ENCODE measurements around the gene PFDN2. TPM values are rescaled to one million over a fixed set of nuclear protein-coding genes. Genes with fewer than 3 reads are reported as not detected.
"Not testable (repeated sequence)": the region's sequence is repeated elsewhere in the genome, so short reads cannot be mapped to it uniquely, and the experiment has no call there.

Gene PFDN2
- total and polyA plus RNA-seq, 8 donors, result 42.5 to 57.0 (median 51.8) TPM

DNA sequence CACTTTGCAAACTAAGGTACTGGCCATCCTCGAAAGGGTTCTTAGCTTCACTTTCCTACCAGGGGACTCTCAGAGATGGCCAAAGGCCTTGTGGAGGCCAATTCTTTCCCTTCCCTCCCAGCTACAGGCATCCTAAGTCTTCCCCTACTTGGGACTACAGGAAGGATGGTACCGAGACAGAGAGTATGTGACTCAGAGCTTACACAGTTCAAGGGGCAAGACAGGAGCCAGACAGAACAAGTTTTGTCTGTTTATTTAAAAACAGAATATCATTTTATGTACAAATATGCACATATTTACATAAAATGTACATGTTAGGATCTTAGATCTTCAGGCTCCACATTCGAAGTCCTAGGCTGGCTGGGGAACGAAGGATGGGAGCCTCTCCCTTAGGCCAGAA lies 47.1 kb downstream of the PFDN2 start:
- H3K4me3 ChIP-seq, result no peak overlapping the region
- intact Hi-C loops (cut with DNase I), result no loop called here
- TF ChIP-seq, protein P1, sequence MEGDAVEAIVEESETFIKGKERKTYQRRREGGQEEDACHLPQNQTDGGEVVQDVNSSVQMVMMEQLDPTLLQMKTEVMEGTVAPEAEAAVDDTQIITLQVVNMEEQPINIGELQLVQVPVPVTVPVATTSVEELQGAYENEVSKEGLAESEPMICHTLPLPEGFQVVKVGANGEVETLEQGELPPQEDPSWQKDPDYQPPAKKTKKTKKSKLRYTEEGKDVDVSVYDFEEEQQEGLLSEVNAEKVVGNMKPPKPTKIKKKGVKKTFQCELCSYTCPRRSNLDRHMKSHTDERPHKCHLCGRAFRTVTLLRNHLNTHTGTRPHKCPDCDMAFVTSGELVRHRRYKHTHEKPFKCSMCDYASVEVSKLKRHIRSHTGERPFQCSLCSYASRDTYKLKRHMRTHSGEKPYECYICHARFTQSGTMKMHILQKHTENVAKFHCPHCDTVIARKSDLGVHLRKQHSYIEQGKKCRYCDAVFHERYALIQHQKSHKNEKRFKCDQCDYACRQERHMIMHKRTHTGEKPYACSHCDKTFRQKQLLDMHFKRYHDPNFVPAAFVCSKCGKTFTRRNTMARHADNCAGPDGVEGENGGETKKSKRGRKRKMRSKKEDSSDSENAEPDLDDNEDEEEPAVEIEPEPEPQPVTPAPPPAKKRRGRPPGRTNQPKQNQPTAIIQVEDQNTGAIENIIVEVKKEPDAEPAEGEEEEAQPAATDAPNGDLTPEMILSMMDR (IDR thresholded peaks at IDR 0.05), result no peak
- no peak for DNase-seq
- no peaks in the 10 kb centered on the region for H3K27me3 ChIP-seq
- H3K9me3 ChIP-seq, result no peaks in the 10 kb centered on the region
- no peaks in the 10 kb centered on the region for H3K36me3 ChIP-seq
- peak overlapping the region in 1 of 2 donors; percentile 98 for H3K27ac ChIP-seq
- ATAC-seq, result no peak
- peaks cover 0 to 45% of the 10 kb centered on the region in 2 donors for H3K4me1 ChIP-seq

DNA sequence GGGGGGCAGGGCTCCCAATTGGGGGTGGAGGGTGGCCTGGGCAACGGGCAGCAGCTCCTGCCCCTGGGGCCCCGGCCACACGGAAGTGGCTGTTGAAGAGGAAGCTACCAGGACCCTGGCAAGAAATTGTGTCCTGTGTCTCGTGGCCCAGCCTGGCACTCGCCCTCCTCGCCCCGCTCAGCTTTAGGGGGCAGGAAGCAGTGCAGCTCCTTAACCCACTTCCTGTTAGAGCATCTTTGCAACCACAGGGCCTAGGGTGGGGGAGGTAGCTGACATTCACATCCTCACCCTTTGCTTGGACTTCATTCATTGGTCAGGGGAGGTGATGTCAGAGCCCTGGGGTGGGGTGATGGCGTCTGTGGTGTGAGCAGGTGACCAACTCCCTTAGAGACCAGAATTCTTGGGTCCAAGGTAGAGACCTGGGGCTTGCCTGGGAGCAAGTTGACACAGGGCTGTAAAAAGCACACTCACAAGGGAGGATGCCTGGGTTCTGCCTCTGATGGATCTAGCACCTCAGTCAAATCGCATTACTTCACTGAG lies 48.0 kb downstream of the PFDN2 start, which contains the start of gene ARHGAP30:
Gene ARHGAP30, minus strand, starts transcription at position 161 of the 540 bp plus-strand sequence. CDS start 267 bp downstream, outside the sequence.
- intact Hi-C loops (cut with DNase I), result no loop called here
- Histone ChIP-seq H3K27me3 (no peaks in the 10 kb centered on the region), H3K9me3 (no peaks in the 10 kb centered on the region), H3K36me3 (no peaks in the 10 kb centered on the region), H3K4me3 (peak within 1 kb of the TSS; percentile 21 to 64), H3K27ac (peak within 1 kb of the TSS; percentile 81 to 98), H3K4me1 (peaks cover 0 to 55% of the 10 kb centered on the region in 2 donors)
- ATAC-seq (peak; percentile 70), DNase-seq (peak in 2 of 4 donors; percentile 86 to 95)
- TF ChIP-seq, protein P1 (IDR thresholded peaks at IDR 0.05), result no peak

DNA sequence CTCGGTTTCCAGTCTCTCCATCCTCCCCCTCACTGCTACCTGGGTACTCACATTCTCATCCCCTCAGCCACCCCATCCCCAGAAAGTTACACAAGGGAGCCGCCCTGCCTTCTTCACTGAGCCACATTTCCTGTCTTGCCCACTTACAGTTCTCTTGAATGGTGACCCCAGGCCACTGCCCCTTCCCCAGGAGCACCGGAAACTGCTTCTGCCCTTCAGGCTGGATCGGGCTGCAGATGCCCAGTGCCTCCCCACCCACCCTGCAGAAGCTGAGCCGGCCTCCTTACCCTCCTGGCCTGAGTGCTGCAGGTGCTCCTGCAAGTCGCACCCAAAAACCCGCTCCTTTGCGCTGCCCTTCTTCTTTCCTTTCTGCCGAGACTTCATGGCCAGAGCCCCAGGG lies 48.6 kb downstream of the PFDN2 start:
- intact Hi-C loops (cut with DNase I), result no loop called here
- Histone ChIP-seq H3K9me3 (no peaks in the 10 kb centered on the region), H3K27ac (peak overlapping the region; percentile 81 to 98), H3K4me3 (peak overlapping the region; percentile 21 to 64), H3K4me1 (peaks cover 0 to 55% of the 10 kb centered on the region in 2 donors), H3K36me3 (no peaks in the 10 kb centered on the region), H3K27me3 (no peaks in the 10 kb centered on the region)
- DNase-seq (no peak), ATAC-seq (no peak)
- TF ChIP-seq, protein P1 (IDR thresholded peaks at IDR 0.05), result no peak

DNA sequence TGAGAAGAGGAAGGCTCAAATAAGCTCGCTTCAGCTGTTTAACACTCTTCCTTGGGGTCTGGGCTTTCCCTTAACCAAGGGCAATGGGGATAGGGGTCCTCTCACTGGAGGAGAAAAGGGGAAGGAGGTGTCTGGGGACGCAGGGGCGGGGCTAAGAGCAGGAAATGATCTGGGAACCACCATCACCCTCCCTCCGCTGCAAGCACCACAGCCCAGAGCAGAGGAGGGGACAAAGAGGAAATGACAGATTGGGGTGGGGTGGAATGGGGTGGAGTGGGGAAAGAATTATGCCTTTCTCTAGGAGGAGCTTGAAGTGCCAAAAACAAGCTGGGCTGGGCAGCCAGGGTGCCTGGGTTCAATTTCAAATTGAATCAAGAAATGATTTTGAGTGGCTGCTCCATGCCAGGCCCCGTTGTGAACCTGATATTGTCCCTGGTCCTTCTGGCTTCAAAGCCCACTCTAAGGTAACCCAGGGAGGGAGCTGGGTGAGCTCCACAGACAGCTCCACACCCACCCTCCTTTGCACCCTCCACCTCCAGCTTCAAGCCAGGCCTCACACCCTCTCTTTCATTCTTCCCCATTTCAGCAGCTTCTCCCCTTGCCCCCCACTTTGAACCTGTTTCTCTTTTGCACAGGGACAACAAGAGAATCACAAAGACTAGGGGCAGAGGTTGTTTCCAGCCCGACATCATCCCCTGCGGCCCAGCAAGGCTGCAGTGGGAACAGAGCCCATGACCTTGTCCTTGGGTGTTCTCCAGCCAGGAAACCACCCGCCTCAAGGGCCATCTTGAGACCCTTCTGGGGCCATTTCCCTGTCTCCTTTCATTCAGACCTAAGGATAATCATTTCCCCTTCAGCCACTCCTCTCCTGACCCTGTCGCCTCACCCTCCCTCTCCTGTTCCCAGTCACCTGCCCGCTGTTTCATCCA lies 49.3 kb downstream of the PFDN2 start:
- peak overlapping the region; percentile 81 to 98 for H3K27ac ChIP-seq
- peak overlapping the region; percentile 21 to 64 for H3K4me3 ChIP-seq
- H3K27me3 ChIP-seq, result no peaks in the 10 kb centered on the region
- H3K4me1 ChIP-seq, result peaks cover 0 to 55% of the 10 kb centered on the region in 2 donors
- ATAC-seq (peak; percentile 83), DNase-seq (peak in 2 of 4 donors; percentile 84 to 91)
- intact Hi-C loops (cut with DNase I), result no loop called here
- H3K9me3 ChIP-seq, result no peaks in the 10 kb centered on the region
- no peaks in the 10 kb centered on the region for H3K36me3 ChIP-seq
- TF ChIP-seq, protein P1 (IDR thresholded peaks at IDR 0.05), result no peak

DNA sequence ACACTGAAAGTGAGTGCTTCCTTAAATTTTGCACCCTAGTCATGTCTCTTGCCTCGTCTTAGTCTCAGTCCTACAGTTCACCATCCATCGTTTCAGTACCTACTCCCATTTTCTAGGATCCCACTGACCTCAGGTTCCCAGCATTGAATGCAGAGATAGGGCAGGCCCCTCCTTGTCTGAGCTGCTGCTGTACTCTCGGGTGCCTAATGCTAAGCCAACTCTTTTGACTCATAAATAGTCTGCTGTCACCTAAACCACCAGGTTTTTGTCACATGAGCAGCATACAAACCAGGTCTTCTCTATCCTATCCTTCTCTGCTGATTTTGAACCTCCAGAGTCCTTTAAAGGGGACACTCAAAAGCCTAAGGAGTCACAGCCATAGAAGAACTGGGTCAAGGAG lies 51.1 kb downstream of the PFDN2 start:
- Histone ChIP-seq H3K27me3 (no peaks in the 10 kb centered on the region), H3K36me3 (peaks cover 0 to 6% of the 10 kb centered on the region in 2 donors), H3K4me1 (peaks cover 0 to 58% of the 10 kb centered on the region in 2 donors), H3K9me3 (no peaks in the 10 kb centered on the region), H3K27ac (no peak overlapping the region), H3K4me3 (peak overlapping the region in 1 of 2 donors; percentile 64)
- no peak for ATAC-seq
- no peak for DNase-seq
- TF ChIP-seq, protein P1 (IDR thresholded peaks at IDR 0.05), result no peak
- intact Hi-C loops (cut with DNase I), result no loop called here

DNA sequence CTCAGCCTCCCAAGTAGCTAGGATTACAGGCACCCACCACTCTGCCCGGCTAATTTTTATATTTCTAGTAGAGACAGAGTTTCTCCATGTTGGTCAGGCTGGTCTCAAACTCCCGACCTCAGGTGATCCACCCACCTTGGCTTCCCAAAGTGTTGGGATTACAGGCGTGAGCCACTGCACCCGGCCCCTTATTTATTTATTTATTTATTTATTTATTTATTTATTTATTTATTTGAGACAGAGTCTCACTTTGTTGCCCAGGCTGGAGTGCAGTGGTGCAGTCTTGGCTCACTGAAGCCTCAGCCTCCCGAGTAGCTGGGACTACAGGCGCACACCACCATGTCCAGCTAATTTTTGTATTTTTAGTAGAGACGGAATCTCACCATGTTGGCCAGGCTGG lies 52.2 kb downstream of the PFDN2 start:
- DNase-seq; H3K27me3 ChIP-seq; H3K9me3 ChIP-seq; H3K4me3 ChIP-seq; ATAC-seq; H3K27ac ChIP-seq; intact Hi-C loops (cut with DNase I): not testable (repeated sequence)
- Histone ChIP-seq H3K4me1 (peaks cover 0 to 52% of the 10 kb centered on the region in 2 donors), H3K36me3 (peaks cover 0 to 12% of the 10 kb centered on the region in 2 donors)

DNA sequence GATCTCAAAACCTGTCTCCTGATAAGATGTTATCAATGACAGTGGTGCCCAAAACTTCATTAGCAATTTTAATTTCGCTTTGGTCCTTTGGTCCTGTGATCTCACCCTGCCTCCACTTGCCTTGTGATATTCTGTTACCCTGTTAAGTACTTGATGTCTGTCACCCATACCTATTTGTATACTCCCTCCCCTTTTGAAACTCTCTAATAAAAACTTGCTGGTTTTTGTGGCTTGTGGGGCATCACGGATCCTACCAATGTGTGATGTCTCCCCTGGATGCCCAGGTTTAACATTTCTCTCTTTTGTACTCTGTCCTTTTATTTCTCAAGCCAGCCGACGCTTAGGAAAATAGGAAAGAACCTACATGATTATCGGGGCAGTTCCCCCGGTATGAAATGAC lies 53.9 kb downstream of the PFDN2 start:
- intact Hi-C loops (cut with DNase I); H3K9me3 ChIP-seq; ATAC-seq; DNase-seq; H3K27me3 ChIP-seq; H3K27ac ChIP-seq; H3K4me3 ChIP-seq: not testable (repeated sequence)
- peaks cover 0 to 41% of the 10 kb centered on the region in 2 donors for H3K4me1 ChIP-seq
- H3K36me3 ChIP-seq, result peaks cover 0 to 25% of the 10 kb centered on the region in 2 donors
